ENCODE results near the gene ADARB1.

The ADARB1 gene

DNA sequence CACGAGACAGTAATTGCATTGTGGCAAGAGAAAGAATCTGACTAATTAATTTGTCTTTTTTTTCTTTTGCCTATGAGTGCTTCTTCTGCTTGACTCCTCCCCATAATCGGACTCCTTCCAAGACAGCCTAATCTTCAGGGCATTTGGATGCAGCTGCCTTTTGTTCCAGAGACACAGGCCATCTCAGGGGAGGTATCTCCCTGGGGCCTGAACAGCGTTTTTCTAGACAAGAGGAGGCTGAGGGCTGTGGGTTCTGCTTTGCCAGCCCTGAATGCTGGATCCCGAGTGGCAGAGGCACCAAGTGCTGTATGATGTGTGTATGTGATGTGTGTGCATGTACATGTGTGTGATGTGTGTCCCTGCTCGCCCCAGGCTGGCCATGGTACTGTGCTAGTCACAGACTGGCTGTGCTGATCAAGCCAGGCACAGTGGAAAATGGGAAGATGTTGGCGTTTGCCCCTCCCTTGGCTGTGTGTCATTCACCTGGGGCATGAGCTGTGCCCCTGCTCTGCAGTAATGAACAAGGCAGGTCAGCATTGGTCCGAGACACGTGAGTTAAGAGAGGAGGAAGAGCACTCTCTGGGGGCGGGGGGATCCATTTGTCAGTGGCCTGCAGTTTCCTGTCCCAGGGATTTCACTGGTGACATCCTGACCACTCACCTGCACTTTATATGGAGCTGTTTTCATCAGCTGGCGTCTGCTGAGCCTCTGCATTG is 77.2 kb downstream of the ADARB1 start:
- DNase-seq (ENCODE audit: low read depth), result no peak

DNA sequence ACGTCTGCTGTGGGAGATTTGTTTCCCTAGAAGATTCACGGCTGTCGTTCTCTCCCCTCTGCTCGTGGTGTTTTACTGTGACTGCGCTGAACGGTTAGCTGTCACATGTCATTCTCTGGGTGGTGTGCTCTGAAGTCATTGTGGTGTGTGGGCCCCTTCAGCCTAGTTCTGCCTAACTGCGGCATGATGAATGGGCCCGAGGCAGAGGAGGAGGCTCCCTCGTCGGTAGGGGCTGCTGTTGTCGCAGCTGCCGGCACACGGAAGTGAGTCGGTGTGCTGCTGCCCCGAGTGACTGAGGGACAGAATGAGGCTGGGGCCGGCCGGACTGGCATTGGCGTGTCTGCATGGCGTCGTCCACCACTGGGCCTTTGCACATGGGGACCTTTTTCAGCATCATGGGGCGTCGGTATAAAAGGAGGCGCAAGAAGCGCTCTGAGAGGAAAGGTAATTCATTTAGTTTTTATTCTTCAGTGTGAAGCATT is 77.9 kb downstream of the ADARB1 start:
- DNase-seq (ENCODE audit: low read depth), result peak; percentile 48

DNA sequence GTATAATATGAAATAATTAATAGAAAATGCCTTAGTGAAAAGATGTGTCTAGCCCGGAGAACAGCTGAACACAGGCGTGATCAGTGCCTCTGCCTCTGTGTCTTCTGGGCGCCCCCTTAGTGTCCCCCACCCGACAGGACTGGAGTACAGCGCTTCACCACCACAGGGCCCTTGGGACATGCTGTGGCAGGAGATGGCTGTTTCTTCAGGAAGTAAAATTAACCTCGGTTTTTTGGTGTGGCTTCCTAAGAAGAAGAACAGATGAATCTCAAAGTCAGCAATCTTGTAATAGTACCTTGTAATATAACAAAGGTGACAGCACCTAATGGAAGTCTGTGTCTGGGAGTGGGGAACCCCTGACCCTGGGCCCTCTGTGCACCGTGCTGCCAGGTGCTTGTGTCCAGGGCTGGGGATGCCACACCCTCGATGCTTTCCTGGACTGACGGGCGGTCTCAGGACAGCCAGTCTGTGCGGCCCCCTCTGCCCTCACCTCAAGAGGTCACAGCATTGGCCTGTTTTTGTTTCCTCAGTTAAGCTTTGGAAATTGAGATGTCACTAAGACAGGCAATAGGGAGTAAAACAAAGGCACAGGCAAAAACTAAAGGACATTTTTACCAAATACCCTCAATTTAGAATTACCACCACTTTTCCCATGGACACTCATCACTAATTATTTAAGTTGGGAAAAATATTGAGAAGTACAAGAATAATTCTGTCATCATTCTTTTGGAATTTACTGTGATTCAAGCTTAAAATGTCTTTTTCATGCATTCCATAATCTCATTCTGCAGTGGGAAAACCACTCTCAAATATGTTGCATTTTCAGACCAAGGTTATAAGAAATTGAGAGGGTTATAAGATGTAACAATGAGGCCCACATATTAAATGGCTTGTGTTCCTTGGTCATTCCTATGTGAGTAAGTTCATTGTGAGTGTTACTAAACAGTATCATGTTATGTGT is 79.3 kb downstream of the ADARB1 start:
- no peak for DNase-seq (ENCODE audit: low read depth)

DNA sequence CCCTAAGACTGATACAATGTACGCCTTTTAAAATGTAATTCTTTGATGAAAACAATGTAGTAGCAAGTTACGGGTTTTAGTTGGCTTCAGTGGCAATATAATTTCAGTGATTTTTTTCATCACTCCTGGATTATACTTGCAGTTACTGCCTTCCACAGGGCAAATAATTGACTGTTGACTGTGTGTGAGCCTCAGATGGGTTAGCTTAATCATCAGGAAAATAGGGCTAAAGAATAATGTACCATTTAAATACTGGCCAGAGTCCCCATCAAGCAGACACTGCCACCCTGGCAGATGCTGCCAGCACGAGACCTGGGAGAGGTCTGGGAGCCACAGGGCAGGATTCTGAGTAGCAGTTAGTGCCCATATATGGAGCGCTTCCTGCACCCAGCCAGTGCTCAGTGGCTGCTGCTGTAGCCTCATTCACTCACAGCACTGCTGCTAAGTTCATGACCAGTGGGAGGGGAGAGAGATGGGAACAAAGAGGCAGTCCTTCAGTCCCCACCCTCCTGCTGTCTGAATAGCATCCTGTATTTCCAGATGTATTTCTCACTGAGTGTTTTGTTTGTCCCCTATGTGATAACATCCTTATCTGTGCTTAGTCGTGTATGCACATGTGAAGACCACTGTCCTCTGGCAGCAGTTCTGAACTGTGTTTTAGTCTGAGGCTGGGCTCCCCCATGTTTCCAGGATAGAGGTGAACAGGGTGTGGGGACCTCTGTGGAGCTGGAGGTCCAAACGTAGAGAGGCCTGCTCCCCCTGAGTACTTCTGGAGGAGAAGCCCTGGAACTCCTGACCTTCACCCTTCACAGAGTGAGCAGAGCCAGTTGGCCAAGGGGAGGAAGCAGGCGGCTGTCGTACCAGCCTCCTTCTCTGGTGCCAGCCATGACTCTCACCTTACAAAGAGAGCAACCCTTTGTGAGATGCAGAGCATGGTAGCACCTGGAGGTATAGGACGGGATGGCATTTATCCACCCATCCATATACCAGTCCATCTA is 80.4 kb downstream of the ADARB1 start:
- DNase-seq (ENCODE audit: low read depth), result no peak

DNA sequence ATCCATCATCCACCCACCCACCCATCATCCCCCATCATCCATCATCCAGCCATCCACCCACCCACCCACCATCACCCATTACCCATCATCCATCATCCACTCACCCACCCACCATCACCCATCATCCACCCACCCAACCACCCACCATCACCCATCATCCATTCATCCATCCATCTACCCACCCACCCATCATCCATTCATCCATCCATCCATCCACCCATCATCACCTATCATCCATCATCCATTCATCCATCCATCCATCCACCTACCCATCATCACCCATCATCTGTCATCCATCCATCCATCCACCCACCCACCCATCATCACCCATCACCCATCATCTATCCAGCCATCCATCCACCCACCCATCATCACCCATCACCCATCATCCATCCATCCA is 81.5 kb downstream of the ADARB1 start:
- DNase-seq (ENCODE audit: low read depth), result no peak

DNA sequence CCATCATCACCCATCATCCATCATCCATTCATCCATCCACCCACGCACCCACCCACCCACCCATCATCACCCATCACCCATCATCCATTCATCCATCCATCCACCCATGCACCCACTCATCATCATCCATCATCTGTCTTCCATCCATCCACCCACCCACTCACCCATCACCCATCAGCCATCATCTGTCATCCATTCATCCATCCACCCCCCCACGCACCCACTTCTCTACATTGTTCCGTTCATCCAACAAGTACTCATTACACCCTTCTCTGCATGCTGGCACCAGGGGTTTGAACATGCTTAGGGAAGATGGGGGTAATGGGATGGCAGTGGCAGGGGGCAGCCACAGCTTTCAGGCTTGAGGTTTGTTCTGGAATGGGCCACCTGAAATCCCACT is 82.1 kb downstream of the ADARB1 start:
- DNase-seq (ENCODE audit: low read depth), result no peak

DNA sequence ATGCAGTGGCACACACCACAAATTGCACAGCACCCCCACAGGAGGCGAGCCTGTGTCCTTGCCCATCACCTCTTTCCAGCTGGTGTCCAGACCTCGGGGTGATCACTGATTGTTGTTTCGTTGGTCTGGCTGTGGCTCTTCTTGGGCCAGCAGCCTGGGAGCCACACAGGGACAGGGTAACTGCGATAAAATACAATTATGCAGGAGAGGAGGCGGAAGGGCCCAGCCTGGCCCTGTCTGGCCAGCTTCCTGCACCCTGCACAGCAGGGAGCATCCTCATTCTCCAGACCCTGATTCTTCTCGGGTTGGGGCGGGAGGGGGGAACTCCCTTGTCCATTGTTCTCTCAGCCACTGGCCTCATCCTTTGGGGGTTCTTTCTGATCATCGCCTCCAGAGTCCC is 83.6 kb downstream of the ADARB1 start:
- no peak for DNase-seq (ENCODE audit: low read depth)

DNA sequence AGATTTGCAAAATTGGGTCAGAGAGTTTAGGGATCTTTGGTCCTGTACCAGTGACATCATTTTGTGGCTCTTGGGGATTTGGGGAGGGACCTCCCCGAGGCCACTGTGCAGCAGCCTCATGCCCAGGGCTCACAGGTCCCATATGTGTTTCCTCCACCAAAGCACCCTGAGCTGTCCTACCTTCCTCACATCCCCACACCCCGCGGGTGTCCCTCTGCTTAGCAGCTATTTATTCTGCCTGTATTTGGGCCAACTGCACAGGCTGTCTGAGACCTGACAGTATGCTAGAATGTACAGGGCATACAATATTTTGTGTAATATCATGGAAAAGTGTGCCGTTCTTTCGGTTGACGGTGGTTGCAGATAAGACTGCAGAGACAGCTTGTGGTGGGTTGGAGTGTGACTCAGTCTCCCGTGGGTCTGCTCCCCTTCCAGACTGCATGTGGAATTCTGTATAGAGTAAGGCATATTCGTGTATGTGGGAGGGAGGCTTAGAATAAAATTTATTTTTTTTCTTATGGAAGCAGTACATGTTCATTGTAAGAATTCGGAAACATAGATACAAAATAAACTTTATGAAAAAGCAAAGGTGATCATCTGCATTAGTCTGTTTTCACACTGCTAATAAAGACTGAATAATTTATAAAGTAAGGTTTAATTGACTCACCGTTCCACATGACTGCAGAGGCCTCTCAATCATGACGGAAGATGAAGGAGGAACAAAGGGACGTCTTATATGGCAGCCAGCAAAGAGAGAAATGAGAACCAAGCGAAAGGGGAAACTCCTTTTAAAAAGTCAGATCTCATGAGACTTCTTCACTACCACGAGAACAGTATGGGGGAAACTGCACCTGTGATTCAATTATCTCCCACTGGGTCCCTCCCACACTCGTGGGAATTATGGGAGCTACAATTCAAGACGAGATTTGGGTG is 84.4 kb downstream of the ADARB1 start:
- no peak for DNase-seq (ENCODE audit: low read depth)

DNA sequence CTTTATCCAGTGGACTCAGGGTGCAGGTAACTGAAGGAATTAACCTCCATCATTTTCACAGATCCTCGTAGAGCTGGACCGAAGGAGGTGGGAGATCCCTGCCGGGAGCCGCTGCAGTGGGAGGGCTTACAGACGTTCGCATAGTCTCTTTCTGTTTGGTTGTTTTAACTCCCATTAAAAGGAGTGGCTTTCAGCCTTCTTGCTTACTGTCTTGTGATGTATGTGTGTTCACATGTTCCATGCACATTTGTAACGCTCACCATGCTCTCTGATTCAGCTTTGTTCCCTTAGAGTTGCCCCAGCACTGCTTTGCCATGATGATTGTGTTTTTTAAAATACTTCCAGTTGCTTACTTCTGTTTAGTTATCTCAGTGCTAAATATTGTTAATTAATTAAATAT is 85.8 kb downstream of the ADARB1 start:
- no peak for DNase-seq (ENCODE audit: low read depth)

DNA sequence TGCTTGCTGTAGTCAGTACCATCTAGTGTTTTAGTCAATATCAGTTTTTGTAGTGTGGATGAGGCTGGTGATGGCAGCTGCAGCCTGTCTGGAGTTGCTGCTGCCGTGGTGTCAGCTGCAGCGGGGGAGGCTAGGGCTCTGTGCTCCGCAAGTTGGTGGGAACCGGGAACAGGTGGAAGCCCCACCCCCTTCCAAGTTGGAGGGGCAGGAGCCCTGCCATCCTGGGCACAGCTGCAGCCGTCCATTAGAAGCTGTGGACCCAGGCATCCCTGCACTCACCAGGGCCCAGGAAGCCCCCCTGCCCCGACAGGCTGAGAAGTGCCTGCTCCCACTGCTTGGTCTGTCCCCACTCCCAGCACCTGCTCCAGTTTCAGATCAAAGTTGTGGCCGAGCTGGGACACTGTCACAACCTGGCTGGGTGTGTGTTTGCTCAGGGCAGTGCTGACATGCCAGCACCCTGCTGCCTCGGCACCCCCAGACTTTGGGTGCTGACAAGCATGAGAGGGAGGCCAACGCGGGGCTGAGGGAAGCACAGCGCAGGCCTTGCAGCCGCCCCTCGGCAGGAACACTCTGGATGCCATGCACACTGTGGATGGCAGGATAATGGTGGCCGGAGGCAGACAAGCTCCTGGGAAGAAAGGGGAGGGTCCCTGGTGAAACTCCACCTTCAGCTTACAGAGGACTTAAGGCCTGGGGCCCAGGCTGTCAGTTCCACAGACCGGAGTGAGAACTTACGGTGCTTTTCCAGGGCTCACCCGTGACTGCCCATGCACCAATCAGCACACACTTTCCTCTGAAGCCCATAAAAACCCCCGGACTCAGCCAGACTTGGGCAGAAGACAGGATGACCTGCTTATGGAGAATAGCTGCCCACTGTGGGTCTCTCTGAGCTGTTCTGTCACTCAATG is 86.9 kb downstream of the ADARB1 start:
- DNase-seq (ENCODE audit: low read depth), result no peak

DNA sequence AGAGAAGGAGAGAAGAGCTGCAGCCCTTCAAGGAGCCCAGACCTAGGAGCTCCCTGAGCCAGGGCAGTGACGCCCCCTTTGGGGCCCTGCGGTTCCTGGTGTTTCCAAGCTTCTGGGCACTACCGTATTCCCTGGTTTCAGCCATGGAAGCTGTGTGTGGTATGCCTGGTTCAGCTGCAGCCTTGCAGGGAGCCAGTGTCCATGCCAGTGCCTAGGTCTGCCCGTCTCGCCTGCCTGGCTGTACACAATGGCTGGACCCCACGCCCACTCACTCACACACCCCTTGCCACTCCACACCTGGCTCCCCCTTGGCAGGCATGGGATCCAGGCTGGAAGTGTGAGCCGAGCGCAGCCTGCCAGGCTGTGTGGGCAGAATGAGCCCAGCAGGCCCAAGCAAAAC is 87.7 kb downstream of the ADARB1 start:
- DNase-seq (ENCODE audit: low read depth), result no peak

DNA sequence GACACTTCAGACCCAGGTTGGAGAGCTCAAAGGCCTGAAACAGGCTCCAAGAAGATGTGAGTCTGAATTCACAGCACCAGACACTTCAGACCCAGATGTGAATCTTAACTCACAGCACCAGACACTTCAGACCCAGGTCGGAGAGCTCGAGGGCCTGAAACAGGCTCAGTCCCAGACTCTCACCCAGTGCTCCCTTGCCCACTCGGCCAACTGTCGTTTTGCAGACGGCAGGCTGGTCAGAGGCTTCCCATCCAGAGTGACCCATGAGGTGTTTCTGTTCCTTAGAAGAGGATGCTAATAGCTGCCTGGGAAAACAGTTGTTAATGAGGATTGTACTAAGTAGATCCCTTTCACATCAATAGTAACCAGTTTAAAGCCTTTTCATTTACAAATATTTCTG is 88.4 kb downstream of the ADARB1 start:
- no peak for DNase-seq (ENCODE audit: low read depth)

DNA sequence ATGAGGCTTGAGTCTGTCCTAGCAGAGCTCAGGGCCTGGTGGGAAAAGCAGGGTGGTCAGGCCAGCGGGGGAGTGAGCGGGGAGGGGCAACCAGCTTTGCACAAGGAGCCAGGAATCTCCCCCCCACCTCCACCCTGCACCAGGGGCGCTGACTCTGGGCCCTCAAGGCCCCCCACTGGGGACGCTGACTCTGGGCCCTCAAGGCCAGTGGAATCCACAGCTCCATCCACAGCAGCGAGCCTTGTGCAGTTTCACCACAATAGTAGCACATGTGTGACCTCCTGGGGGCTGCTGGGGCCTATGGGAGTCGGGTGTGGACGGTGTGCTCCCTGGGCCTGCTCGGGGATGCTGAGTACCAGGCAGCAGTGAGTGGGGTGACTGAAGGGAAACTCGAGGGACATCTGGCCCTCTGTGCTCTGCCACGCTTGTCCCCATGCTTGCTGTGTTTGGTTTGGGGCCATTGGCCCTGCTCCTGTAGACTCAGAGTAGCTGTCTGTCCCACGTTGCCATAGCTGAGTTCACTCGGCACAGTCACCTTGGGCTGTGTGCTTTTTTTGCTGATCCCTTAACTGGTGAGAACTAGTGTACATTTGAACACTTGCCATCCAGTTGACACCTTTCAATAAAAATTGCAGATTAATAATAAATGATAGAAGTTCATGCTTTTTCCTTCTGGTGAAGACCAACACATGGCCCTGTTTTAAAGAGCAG is 89.2 kb downstream of the ADARB1 start:
- no peak for DNase-seq (ENCODE audit: low read depth)

DNA sequence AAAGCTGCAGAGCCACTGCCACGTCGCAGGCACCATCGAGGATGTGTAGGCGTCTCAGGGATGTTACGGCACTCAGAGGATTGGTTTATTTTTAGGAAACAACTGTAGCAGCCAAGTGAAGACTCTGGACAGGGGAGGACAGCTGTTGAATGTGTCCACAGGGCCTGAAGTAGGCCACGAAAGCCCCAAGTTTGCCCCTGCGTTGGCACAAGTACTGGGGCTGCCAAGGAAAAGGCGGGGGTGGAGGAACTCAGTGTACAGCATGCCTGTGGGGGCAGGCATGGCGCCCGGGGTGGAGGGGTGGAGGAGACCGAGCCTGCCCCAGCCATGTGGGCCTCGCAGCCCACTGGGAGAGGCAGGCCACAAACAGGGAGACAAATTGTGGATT is 89.7 kb downstream of the ADARB1 start:
- no peak for DNase-seq (ENCODE audit: low read depth)

DNA sequence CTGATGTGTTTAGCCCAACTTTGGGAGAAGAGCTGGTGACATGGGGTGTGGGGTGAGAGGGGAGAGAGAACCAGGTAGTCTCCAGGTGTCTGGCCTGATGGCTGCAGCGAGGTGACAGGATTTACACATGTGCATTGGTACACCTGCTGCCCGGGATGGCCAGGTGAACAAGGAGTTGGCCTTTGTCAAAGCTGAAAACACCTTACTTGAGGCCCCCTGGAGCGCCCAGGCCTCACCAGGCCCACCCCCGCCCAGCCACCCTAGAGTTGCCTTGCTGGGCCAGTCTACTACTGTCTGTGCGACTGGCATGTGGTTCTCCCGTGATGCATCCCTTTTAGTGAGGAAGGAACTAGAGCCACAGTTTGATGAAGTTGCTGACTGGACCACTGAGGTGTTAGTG is 90.5 kb downstream of the ADARB1 start:
- no peak for DNase-seq (ENCODE audit: low read depth)

DNA sequence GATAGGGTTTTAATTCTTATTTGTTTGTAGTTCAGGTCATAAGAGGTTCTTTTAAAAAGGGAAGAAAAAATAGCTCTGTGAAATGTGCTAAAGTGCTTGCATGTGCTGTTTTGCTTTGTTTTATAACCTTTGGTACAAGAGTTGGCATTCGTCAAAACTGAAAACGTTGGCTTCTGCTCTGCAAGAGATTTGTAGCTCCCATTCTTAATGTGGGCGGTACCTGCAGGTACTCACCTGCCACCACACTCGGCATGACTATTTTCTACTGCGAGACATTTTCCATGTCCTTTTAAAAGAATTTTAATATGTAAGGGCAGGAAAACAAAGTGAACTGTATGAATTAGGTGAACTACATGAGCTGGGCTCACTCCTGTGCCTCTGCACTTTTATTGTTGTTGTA is 92.6 kb downstream of the ADARB1 start:
- DNase-seq (ENCODE audit: low read depth), result no peak

DNA sequence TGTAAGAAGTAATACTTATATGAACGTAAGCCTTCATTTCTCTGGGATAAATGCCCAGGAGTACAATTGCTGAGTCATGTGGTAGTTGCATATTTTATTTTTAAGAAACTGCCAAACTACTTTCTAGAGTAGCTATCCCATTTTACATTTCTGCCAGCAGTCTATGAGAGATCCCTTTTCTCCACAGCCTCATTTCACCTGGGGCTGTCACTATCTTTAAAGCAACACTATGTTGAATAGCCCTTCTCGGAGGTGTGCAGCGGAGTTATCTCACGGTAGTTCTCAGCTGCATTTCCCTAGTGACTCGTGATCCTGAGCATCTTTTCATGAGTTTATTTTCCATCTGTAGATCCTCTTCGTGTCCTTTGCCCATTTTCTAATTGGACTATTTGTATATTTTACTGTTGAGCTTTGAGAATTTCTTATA is 93.4 kb downstream of the ADARB1 start:
- DNase-seq (ENCODE audit: low read depth), result no peak

DNA sequence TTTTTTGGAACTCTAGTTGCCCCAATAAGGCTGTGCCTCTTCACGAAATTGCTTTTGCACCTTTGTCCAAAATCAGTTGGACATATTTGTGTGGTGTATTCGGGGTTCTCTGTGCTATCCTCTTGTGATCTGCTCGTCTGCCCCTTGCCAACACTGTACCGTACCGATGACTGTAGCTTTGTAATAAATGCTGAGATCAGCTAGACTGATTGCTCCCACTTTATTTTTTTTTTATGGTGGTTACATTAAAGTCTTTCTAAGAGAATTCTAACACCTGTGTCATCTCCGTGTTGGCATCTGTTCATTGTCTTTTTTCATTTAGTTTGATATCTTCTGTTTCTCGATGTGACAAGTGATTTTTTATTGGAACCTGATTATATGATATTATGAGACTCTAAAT is 94.1 kb downstream of the ADARB1 start:
- DNase-seq (ENCODE audit: low read depth), result no peak

DNA sequence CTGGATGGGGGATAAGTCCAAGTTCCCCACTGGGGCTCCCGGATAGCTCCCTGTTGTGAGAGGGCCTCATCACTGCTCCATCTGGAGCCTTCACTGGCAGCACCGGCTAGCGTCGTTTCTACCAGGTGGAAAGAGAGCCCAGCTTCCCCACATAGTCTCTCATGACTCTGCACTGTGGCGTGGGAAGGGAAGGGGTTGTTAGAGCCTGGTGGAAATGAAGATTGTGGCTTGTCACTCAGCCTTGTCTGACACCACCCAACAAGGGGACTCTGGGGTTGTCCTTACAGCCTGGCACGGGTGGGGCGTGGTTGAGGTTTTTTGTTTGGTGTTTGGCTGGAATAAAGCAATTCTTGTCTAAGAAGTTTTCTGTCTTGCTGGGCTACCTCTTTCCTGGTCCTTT is 94.6 kb downstream of the ADARB1 start:
- DNase-seq (ENCODE audit: low read depth), result no peak
